HG03460 (cell line): ENCODE measurements around the gene COL23A1.
"Not testable (repeated sequence)": the region's sequence is repeated elsewhere in the genome, so short reads cannot be mapped to it uniquely, and the experiment has no call there.

Experiments used
- ATAC-seq: cut with Tn5 transposase; IDR thresholded peaks from one replicate; pipeline ENCODE4 v1.9.1; 2021; ENCODE audit not compliant: unreplicated experiment

The COL23A1 gene

GRCh38 chr5:178253632-178254031 is 336.6 kb downstream of the COL23A1 start:
- not testable (repeated sequence) for ATAC-seq

- ATAC-seq: no peak
Measured at GRCh38 chr5:178252258-178252657, 337.9 kb downstream of the COL23A1 start.

- no peak for ATAC-seq
Measured at GRCh38 chr5:178250263-178250662, 339.9 kb downstream of the COL23A1 start.

GRCh38 chr5:178249191-178249989 is 340.8 kb downstream of the COL23A1 start:
- ATAC-seq: no peak

GRCh38 chr5:178248750-178249149 is 341.4 kb downstream of the COL23A1 start:
- no peak for ATAC-seq

- ATAC-seq: no peak
Measured at GRCh38 chr5:178247481-178248456, 342.4 kb downstream of the COL23A1 start.

- ATAC-seq: no peak
Measured at GRCh38 chr5:178246624-178247279, 343.4 kb downstream of the COL23A1 start.

GRCh38 chr5:178245389-178245788 is 344.8 kb downstream of the COL23A1 start:
- ATAC-seq: no peak

- no peak for ATAC-seq
Measured at GRCh38 chr5:178244576-178244975, 345.6 kb downstream of the COL23A1 start.

GRCh38 chr5:178242416-178242815 is 347.8 kb downstream of the COL23A1 start:
- no peak for ATAC-seq

GRCh38 chr5:178241688-178242231 is 348.4 kb downstream of the COL23A1 start:
- ATAC-seq: no peak

- no peak for ATAC-seq
Measured at GRCh38 chr5:178241231-178241663, 348.9 kb downstream of the COL23A1 start.

GRCh38 chr5:178240766-178241165 is 349.4 kb downstream of the COL23A1 start:
- no peak for ATAC-seq

GRCh38 chr5:178240341-178240741 is 349.9 kb downstream of the COL23A1 start:
- ATAC-seq: no peak

- not testable (repeated sequence) for ATAC-seq
Measured at GRCh38 chr5:178239626-178240301, 350.4 kb downstream of the COL23A1 start.

- no peak for ATAC-seq
Measured at GRCh38 chr5:178238711-178239592, 351.2 kb downstream of the COL23A1 start.

- ATAC-seq: no peak
Measured at GRCh38 chr5:178238313-178238635, 351.9 kb downstream of the COL23A1 start.

- no peak for ATAC-seq
Measured at GRCh38 chr5:178237431-178238312, 352.5 kb downstream of the COL23A1 start.

- no peak for ATAC-seq
Measured at GRCh38 chr5:178236679-178237078, 353.5 kb downstream of the COL23A1 start.
